HUES64 (cell line): ENCODE results near the gene MATR3.

Experiments
- H3K27ac ChIP-seq: 2 replicates; pipeline ENCODE4 v1.7.0; 2013; ENCODE audit warnings: low read depth, low read length, inconsistent platforms
- H3K27me3 ChIP-seq: 2 replicates; pipeline ENCODE4 v1.6.1; 2013; ENCODE audit warnings: mild to moderate bottlenecking, low read length; ENCODE audit not compliant: insufficient read depth
- H3K36me3 ChIP-seq: 2 replicates; pipeline ENCODE4 v1.6.1; 2013; ENCODE audit warnings: mild to moderate bottlenecking, low read length; ENCODE audit not compliant: insufficient read depth
- H3K4me1 ChIP-seq: 2 replicates; pipeline ENCODE4 v1.6.1; 2013; ENCODE audit warnings: mild to moderate bottlenecking, low read length, moderate library complexity; ENCODE audit not compliant: insufficient read depth
- H3K4me3 ChIP-seq: 2 replicates; pipeline ENCODE4 v1.5.1; 2013; ENCODE audit warnings: mild to moderate bottlenecking, low read length, moderate library complexity
- H3K9ac ChIP-seq: 2 replicates; pipeline ENCODE4 v1.6.1; 2013; ENCODE audit warnings: mild to moderate bottlenecking, low read depth, low read length
- H3K9me3 ChIP-seq: 2 replicates; pipeline ENCODE4 v1.6.1; 2013; ENCODE audit warnings: low read depth, low read length; ENCODE audit not compliant: insufficient read depth
- WGBS: fragments of 150-250, 120-280 bp; methylation state at CpG from one replicate; pipeline ENCODE4 v1.1.7; 2013; ENCODE audit warnings: missing lambda C conversion rate; 5-methylcytosine and 5-hydroxymethylcytosine counted together

Gene MATR3

GRCh38 chr5:139287890-139288635 is 5.5 kb upstream of the MATR3 start:
- Histone ChIP-seq H3K27me3 (no peaks in the 10 kb centered on the region), H3K9ac (no peak overlapping the region), H3K9me3 (no peaks in the 10 kb centered on the region), H3K27ac (no peak overlapping the region), H3K36me3 (peaks cover 44% of the 10 kb centered on the region), H3K4me1 (no peaks in the 10 kb centered on the region), H3K4me3 (no peak overlapping the region)
- whole genome bisulfite sequencing, result 90% methylated on average over 10 of the region's 10 CpGs

GRCh38 chr5:139291051-139291450 is 2.5 kb upstream of the MATR3 start:
- Histone ChIP-seq H3K36me3 (peaks cover 18% of the 10 kb centered on the region), H3K4me1 (peaks cover 5% of the 10 kb centered on the region; the same call in 1 of the 2 replicates), H3K27ac (no peak overlapping the region), H3K27me3 (no peaks in the 10 kb centered on the region), H3K4me3 (no peak overlapping the region), H3K9me3 (no peaks in the 10 kb centered on the region), H3K9ac (no peak overlapping the region)
- 96% methylated on average over 2 of the region's 2 CpGs for WGBS

GRCh38 chr5:139293202-139293506 is 386 bp upstream of the MATR3 start:
- Histone ChIP-seq H3K4me3 (peak overlapping the region; percentile 82), H3K9me3 (no peaks in the 10 kb centered on the region), H3K4me1 (peaks cover 26% of the 10 kb centered on the region), H3K9ac (peak overlapping the region; percentile 99), H3K27ac (peak overlapping the region; percentile 69; the same call in 1 of the 2 replicates), H3K36me3 (peaks cover 13% of the 10 kb centered on the region), H3K27me3 (no peaks in the 10 kb centered on the region)
- 37% methylated on average over 9 of the region's 11 CpGs for WGBS

- H3K36me3 ChIP-seq, result peaks cover 21% of the 10 kb centered on the region
- no peaks in the 10 kb centered on the region for H3K9me3 ChIP-seq
- H3K27me3 ChIP-seq, result no peaks in the 10 kb centered on the region
- H3K4me1 ChIP-seq, result peaks cover 34% of the 10 kb centered on the region
- under 1% methylated on average over 48 of the region's 48 CpGs for WGBS
- peak overlapping the region; percentile 82 for H3K4me3 ChIP-seq
- peak overlapping the region; percentile 100 for H3K27ac ChIP-seq
- H3K9ac ChIP-seq, result peak overlapping the region; percentile 99
Measured at GRCh38 chr5:139294374-139295165, 1.0 kb downstream of the MATR3 start.

GRCh38 chr5:139295346-139296057 is 2.0 kb downstream of the MATR3 start:
- Histone ChIP-seq H3K27ac (peak overlapping the region; percentile 100), H3K9me3 (no peaks in the 10 kb centered on the region), H3K4me1 (peaks cover 34% of the 10 kb centered on the region), H3K4me3 (peak overlapping the region; percentile 82), H3K36me3 (peaks cover 22% of the 10 kb centered on the region), H3K27me3 (no peaks in the 10 kb centered on the region), H3K9ac (peak overlapping the region; percentile 99)
- WGBS, result 54% methylated on average over 16 of the region's 16 CpGs

- Histone ChIP-seq H3K9ac (peak overlapping the region; percentile 27; the same call in 1 of the 2 replicates), H3K27ac (no peak overlapping the region), H3K4me3 (peak overlapping the region; percentile 82), H3K27me3 (no peaks in the 10 kb centered on the region), H3K9me3 (no peaks in the 10 kb centered on the region), H3K4me1 (peaks cover 34% of the 10 kb centered on the region), H3K36me3 (peaks cover 16% of the 10 kb centered on the region)
- WGBS, result 67% methylated on average over 5 of the region's 6 CpGs
Measured at GRCh38 chr5:139296198-139296597, 2.7 kb downstream of the MATR3 start.

GRCh38 chr5:139296862-139297326 is 3.4 kb downstream of the MATR3 start:
- H3K9me3 ChIP-seq, result no peaks in the 10 kb centered on the region
- H3K9ac ChIP-seq, result no peak overlapping the region

GRCh38 chr5:139297439-139298133 is 4.0 kb downstream of the MATR3 start:
- peak overlapping the region; percentile 14; the same call in 1 of the 2 replicates for H3K9ac ChIP-seq
- no peak overlapping the region for H3K27ac ChIP-seq
- H3K36me3 ChIP-seq, result peaks cover 23% of the 10 kb centered on the region
- no peaks in the 10 kb centered on the region for H3K9me3 ChIP-seq
- no peaks in the 10 kb centered on the region for H3K27me3 ChIP-seq
- peak overlapping the region; percentile 82 for H3K4me3 ChIP-seq
- 100% methylated on average over 1 of the region's 2 CpGs for WGBS
- H3K4me1 ChIP-seq, result peaks cover 38% of the 10 kb centered on the region

More at GRCh38 chr5:139296862-139297326, 3.4 kb downstream of the MATR3 start:
- Histone ChIP-seq H3K36me3 (peaks cover 19% of the 10 kb centered on the region), H3K4me3 (peak overlapping the region; percentile 82), H3K27ac (no peak overlapping the region), H3K27me3 (no peaks in the 10 kb centered on the region), H3K4me1 (peaks cover 38% of the 10 kb centered on the region)
- WGBS, result 48% methylated on average over 12 of the region's 12 CpGs

GRCh38 chr5:139298242-139298641 is 4.7 kb downstream of the MATR3 start:
- peaks cover 38% of the 10 kb centered on the region for H3K4me1 ChIP-seq
- WGBS, result 79% methylated on average over 11 of the region's 11 CpGs

GRCh38 chr5:139299486-139299885 is 5.9 kb downstream of the MATR3 start:
- Histone ChIP-seq H3K4me1 (peaks cover 44% of the 10 kb centered on the region), H3K27me3 (no peaks in the 10 kb centered on the region), H3K4me3 (no peak overlapping the region), H3K36me3 (peaks cover 23% of the 10 kb centered on the region), H3K9ac (no peak overlapping the region), H3K27ac (no peak overlapping the region), H3K9me3 (no peaks in the 10 kb centered on the region)
- WGBS, result 84% methylated on average over 4 of the region's 4 CpGs

More at GRCh38 chr5:139298242-139298641, 4.7 kb downstream of the MATR3 start:
- Histone ChIP-seq H3K36me3 (peaks cover 23% of the 10 kb centered on the region), H3K9ac (peak overlapping the region; percentile 14; the same call in 1 of the 2 replicates), H3K27me3 (no peaks in the 10 kb centered on the region), H3K9me3 (no peaks in the 10 kb centered on the region), H3K4me3 (peak overlapping the region; percentile 82; the same call in 1 of the 2 replicates), H3K27ac (no peak overlapping the region)
